ENCODE data around the gene IGFLR1.

- TF ChIP-seq CHD2 (IDR thresholded peaks at IDR 0.05; ENCODE audit: low read length, partially characterized antibody) = no peak
- no peak for TF ChIP-seq CTCF (IDR thresholded peaks at IDR 0.05)
Observed at GRCh38 chr19:35721374-35721773, 20.9 kb downstream of the IGFLR1 start.
